Measurements from ENCODE around the gene NFKBIE. TPM values are rescaled to one million over a fixed set of nuclear protein-coding genes. Genes with fewer than 3 reads are reported as not detected.

NFKBIE gene
- total and polyA plus RNA-seq, 9 of the 15 experiments (the other 6 are each of a cell fraction or from before 2014, with no cell fraction given) = 2.1 to 16.4 (median 11.7) TPM

- TF ChIP-seq RREB1 (CRISPR knock-in tag; IDR thresholded peaks at IDR 0.05) = peak; percentile 21; the same call in 1 of the 2 replicates
- TF ChIP-seq NCOA2 (IDR thresholded peaks at IDR 0.05; ENCODE audit: partially characterized antibody in 2 of 2) = no peak
- TF ChIP-seq ZNF239 (CRISPR knock-in tag; IDR thresholded peaks at IDR 0.05) = no peak
- no peak for TF ChIP-seq EHMT2 (IDR thresholded peaks at IDR 0.05)
- TF ChIP-seq NELFE (IDR thresholded peaks at IDR 0.05; ENCODE audit: insufficient read depth, insufficient read length) = no peak
- TF ChIP-seq ATF1 (CRISPR knock-in tag; IDR thresholded peaks at IDR 0.05) = no peak
- TF ChIP-seq ATF1 (tag; IDR thresholded peaks at IDR 0.05) = 0 out of 2 replicates have a peak, but pooled peaks have one; percentile 25
- peak; percentile 64; the same call in 1 of the 2 replicates for TF ChIP-seq HNRNPL (IDR thresholded peaks at IDR 0.05; ENCODE audit: low read depth, low read length)
- peak; percentile 75 for TF ChIP-seq FOXP1 (CRISPR knock-in tag; IDR thresholded peaks at IDR 0.05)
- peak; percentile 70 for TF ChIP-seq POLR2A (conservative IDR thresholded peaks at IDR 0.05)
- no peak for TF ChIP-seq RAD51 (IDR thresholded peaks at IDR 0.05; ENCODE audit: borderline replicate concordance, low read depth)
- TF ChIP-seq SREBF1 (IDR thresholded peaks at IDR 0.05; ENCODE audit: borderline replicate concordance, low read depth, low read length) = no peak
- no peak for TF ChIP-seq ZNF785 (CRISPR knock-in tag; IDR thresholded peaks at IDR 0.05)
- TF ChIP-seq CTBP1 (IDR thresholded peaks at IDR 0.05; ENCODE audit: borderline replicate concordance) = peak; percentile 82
- no peak for TF ChIP-seq KDM2B (CRISPR knock-in tag; IDR thresholded peaks at IDR 0.05)
- TF ChIP-seq ZNF766 (CRISPR knock-in tag; conservative IDR thresholded peaks at IDR 0.05) = peak; percentile 44; the same call in 1 of the 2 replicates
- TF ChIP-seq L3MBTL2 (IDR thresholded peaks at IDR 0.05) = peak; percentile 54; the same call in 1 of the 2 replicates
- TF ChIP-seq TBL1XR1 (IDR thresholded peaks at IDR 0.05; ENCODE audit: low read length in 2 of 2) = 0 out of 4 replicates have a peak, but pooled peaks of 1 of the 2 experiments have one; percentile 12
- peak; percentile 87 for TF ChIP-seq NKRF (IDR thresholded peaks at IDR 0.05; ENCODE audit: borderline replicate concordance)
- TF ChIP-seq SAP30 (IDR thresholded peaks at IDR 0.05; ENCODE audit: borderline replicate concordance, insufficient read depth, low read depth, low read length, poor library complexity, severe bottlenecking) = peak; percentile 61
- TF ChIP-seq KAT7 (CRISPR knock-in tag; IDR thresholded peaks at IDR 0.05; ENCODE audit: borderline replicate concordance) = peak; percentile 95
- TF ChIP-seq CREM (IDR thresholded peaks at IDR 0.05; ENCODE audit: low read depth) = peak; percentile 36; the same call in 1 of the 2 replicates
Observed at GRCh38 chr6:44265007-44265721, at the start of gene NFKBIE (continued).
